HAP-1 (cell line): ENCODE results near the gene TRIM38.
A peak's percentile ranks its signal among the peaks of the same experiment; 100 is the strongest.

Experiments used
- DNase-seq, 2 experiments: peaks; one replicate each; pipeline ENCODE4 v3.0.0-alpha.2; 2016 to 2020; ENCODE audit warnings: low spot score in 2 of 2
- H3K27me3 ChIP-seq: fragments of 250-450 bp; sonication (Bioruptor Pico); 2 replicates; pipeline ENCODE4 v1.5.1; 2020; ENCODE audit warnings: low read depth, mild to moderate bottlenecking, moderate library complexity
- H3K36me3 ChIP-seq: fragments of 250-450 bp; sonication (Bioruptor Pico); replicated peaks from 2 replicates; pipeline ENCODE4 v1.5.1; 2020; ENCODE audit warnings: mild to moderate bottlenecking
- H3K4me1 ChIP-seq: fragments of 250-450 bp; sonication (Bioruptor Pico); 2 replicates; pipeline ENCODE4 v1.5.1; 2020; ENCODE audit warnings: mild to moderate bottlenecking
- H3K4me3 ChIP-seq: fragments of 250-450 bp; sonication (Bioruptor Pico); 2 replicates; pipeline ENCODE4 v1.5.1; 2020; ENCODE audit warnings: mild to moderate bottlenecking, moderate library complexity
- H3K9me3 ChIP-seq: fragments of 250-450 bp; sonication (Bioruptor Pico); 2 replicates; pipeline ENCODE4 v1.5.1; 2020; ENCODE audit warnings: mild to moderate bottlenecking, moderate library complexity
- in situ Hi-C: fragments of 300-500 bp; cut with MboI; formaldehyde crosslinking; loops from 3 replicates; pipeline ENCODE4 v1.14.3; 2020; ENCODE audit warnings: low sequenced_read_pairs, inconsistent platforms, mixed read lengths

Gene TRIM38

DNA sequence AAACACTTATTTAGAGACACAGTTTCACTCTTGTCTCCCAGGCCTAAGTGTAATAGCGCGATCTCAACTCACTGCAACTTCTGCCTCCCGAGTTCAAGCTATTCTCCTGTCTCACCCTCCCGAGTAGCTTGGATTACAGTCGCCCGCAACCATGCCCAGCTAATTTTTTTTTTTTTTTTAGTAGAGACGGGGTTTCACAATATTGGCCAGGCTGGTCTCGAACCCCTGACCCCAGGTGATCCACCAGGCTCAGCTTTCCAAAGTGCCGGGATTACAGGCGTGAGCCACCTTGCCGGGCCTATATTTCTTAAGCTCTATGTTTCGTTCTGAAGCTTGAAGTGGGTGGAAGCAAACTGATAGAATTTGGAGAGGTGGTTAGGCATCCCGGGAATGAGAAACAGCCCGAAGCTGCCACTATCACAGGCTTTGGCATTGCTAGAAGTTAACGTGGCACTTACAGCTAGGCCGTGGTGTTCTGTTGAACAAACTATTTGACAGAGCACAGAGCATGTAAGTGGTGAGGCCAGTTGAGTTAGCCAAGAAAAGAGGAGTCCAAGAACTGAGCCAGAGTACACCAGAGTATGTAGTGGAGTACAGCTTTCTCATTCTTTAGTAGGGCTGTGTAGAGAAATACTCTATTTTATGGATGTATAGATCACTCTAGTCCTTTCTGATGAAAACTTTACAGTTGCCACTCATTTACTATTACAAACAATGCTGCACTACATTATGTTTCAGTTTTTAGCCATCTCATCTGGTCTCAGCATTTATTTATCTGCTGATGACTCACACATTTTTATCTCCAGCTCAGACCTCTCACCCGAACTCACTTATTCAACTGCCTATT lies 62.7 kb downstream of the TRIM38 start:
- Histone ChIP-seq H3K4me3 (no peak overlapping the region; the same call in 1 of the 2 replicates), H3K9me3 (no peaks in the 10 kb centered on the region), H3K4me1 (peaks cover 50% of the 10 kb centered on the region), H3K27me3 (no peaks in the 10 kb centered on the region), H3K36me3 (no peaks in the 10 kb centered on the region)
- no peak for DNase-seq
- in situ Hi-C loops = loop anchor here (10.0 kb wide), 1 partner anchor 250 kb away; a partner anchor contains a TSS

DNA sequence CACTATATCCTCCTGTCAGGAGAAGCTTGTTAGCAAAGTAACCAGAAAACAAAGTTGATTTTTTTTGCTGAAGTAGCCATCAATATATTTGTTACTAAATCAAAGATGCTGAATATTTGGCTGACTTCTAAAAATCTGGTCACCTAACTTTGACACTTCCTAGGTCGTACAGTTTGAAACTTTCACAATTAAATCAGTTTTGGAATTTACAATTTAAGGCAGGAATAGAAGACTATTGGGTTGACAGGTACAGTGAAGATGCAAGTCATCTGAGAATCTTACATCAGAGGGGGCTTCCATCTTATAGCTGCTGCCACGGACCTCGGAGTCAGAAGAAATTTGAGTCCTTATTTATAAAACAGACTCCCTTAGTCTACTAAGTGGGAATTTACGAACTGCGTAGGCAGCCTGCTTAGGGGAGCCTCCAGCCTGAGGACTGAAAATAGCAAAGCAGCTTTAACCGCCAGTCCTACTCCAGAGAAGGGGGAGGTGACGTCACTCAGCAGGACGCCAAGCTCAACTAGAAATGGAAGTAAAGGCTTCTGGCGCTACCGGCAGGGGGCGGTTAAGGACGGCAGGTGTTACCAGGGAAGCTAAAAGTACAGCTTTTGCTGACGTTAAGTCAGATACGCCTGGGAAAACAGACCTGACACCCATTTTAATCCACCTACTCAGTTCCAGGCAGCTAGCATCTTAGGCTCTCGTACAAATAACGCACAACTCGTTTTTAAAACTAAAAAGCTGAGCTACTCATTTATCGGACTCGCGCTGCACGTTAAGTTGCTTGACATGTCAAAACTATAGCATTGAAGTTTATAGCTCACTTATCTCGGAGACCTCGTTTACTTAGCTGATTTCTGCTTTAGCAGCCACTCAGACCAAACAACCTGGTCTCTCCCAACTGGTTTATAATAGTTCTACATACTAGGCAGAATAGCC lies 63.6 kb downstream of the TRIM38 start:
- in situ Hi-C loops = loop anchor here (10.0 kb wide), 1 partner anchor 249 kb away; a partner anchor contains a TSS
- peak; percentile 94 to 97 for DNase-seq

DNA sequence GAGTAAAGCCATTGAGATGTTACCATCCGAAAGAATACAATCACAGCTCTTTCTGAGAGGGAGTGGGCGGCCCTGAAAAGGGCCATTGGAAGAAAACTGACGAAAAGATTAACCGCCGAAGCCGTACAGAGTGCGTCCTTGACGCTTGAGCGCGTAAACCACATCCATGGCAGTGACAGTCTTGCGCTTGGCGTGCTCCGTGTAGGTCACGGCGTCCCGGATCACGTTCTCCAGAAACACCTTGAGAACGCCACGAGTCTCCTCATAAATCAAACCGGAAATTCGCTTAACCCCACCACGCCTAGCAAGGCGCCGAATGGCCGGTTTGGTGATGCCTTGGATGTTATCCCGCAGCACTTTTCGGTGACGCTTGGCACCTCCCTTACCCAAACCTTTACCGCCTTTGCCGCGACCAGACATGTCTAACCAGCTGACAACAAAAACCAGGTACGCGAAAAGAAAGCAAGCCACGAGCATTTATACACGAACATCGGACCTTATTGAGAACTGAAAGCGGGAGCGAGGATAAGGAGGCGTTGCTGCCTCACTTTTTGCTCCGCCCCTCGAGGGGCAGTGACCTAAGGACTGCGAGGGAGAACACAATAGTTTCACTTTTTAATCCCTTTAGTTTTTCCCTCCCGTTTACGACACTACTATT lies 64.4 kb downstream of the TRIM38 start:
- Histone ChIP-seq H3K9me3 (no peaks in the 10 kb centered on the region), H3K36me3 (no peaks in the 10 kb centered on the region), H3K4me1 (peaks cover 55% of the 10 kb centered on the region), H3K4me3 (peak overlapping the region; percentile 42), H3K27me3 (no peaks in the 10 kb centered on the region)
- in situ Hi-C loops = loop anchor here (10.0 kb wide), 1 partner anchor 248 kb away; a partner anchor contains a TSS
- DNase-seq = peak; percentile 95 to 96

More for the DNA sequence above, 63.6 kb downstream of the TRIM38 start:
- no peaks in the 10 kb centered on the region for H3K9me3 ChIP-seq
- no peaks in the 10 kb centered on the region for H3K36me3 ChIP-seq
- no peaks in the 10 kb centered on the region for H3K27me3 ChIP-seq
- H3K4me1 ChIP-seq = peaks cover 55% of the 10 kb centered on the region
- peak overlapping the region; percentile 42 for H3K4me3 ChIP-seq

DNA sequence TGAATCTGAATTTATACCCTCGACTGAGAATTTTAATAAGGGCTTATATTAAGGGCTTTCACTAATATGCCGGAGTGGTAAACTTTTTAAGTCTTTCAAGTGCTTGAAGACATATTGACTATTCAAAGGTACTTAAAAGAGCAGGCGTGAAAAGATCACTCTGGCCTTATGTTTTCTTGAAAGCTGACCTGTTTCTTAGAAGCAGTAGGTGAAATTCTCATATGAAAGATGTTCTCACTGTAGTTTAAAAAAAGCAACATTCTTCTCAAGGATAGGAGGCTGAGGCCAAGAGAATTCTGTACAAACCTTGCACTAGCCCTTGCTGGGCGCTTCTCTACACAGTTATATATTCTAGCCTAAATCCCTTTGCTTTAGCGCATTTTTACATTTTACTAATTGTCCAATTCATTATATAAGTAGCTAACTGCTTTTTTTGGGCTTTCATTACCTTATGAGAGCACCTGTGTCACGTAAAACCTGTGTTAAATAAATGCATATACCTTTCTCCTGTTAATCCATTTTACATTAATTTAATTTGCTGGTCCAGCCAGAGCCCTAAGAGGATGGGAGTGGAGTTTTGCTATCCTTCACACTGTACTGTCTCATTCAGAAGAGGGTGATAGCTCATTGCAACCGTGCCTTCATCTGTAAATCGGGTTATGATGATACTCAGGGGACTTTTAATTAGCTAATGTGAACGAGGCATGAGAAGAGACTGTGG lies 65.0 kb downstream of the TRIM38 start:
- Histone ChIP-seq H3K9me3 (no peaks in the 10 kb centered on the region), H3K4me3 (peak overlapping the region; percentile 42), H3K4me1 (peaks cover 51% of the 10 kb centered on the region), H3K36me3 (no peaks in the 10 kb centered on the region), H3K27me3 (no peaks in the 10 kb centered on the region)
- DNase-seq = no peak
- in situ Hi-C loops = loop anchor here (10.0 kb wide), 1 partner anchor 247 kb away; a partner anchor contains a TSS

DNA sequence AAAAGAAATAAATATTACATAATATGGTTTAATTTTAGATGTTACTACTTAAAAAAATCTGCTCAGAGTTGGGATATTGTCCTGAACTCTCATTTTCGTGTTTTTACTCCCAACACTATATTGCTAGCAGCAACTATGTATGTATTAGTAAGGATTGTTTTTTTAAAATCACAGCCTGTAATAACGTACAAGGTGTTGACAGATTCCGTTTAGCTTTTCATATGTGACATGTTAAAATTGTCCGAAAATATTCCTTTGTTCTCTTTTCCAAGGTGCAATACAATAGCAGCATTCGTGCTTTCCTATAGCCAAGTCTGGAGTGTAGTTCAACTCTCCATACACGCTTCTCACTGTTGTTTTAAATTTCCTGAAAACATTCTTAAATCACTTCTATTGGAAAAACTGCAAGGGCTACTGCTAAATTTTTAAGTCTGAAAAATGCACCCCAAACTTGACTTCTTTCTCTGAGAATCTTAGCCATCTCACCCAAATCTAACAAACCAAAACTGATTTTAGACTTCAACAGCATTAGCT lies 65.7 kb downstream of the TRIM38 start:
- no peak overlapping the region for H3K4me3 ChIP-seq
- in situ Hi-C loops = loop anchor here (10.0 kb wide), 1 partner anchor 247 kb away; a partner anchor contains a TSS

DNA sequence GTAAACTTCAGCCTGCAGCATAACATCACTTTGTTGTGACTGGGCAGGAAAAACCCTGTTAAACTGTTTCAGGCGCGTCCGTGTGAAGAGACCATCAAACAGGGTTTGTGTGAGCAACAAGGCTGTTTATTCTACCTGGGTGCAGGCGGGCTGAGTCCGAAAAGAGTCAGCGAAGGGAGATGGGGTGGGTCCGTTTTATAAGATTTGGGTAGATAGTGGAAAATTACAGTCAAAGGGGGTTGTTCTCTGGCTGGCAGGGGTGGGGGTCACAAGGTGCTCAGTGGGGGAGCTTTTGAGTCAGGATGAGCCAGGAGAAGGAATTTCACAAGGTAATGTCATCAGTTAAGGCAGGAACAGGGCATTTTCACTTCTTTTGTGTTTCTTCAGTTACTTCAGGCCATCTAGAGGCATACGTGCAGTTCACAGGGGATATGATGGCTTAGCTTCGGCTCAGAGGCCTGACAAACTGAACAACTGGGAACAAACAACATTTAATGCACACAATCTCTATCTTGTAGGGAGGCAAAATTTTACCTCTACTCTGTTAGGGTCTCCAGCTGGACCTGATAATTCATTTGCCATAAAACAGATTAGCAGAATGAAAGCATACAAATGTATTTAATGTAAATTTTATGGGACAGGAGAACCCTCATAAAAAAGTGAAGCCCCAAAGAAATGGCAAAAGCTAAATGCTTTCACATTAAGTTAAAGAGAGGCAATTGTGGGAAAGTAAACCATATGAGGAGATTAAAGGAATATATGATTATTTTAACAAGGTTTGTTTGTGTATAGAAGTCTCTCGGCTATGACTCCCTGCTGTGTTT lies 66.4 kb downstream of the TRIM38 start:
- no peaks in the 10 kb centered on the region for H3K9me3 ChIP-seq
- no peaks in the 10 kb centered on the region for H3K36me3 ChIP-seq
- no peaks in the 10 kb centered on the region for H3K27me3 ChIP-seq
- H3K4me1 ChIP-seq = peaks cover 46% of the 10 kb centered on the region
- in situ Hi-C loops = loop anchor here (10.0 kb wide), 1 partner anchor 246 kb away; a partner anchor contains a TSS
- H3K4me3 ChIP-seq = peak overlapping the region; percentile 2; the same call in 1 of the 2 replicates
- DNase-seq = peak; percentile 52 to 56

More for the DNA sequence above, 65.7 kb downstream of the TRIM38 start:
- Histone ChIP-seq H3K36me3 (no peaks in the 10 kb centered on the region), H3K4me1 (peaks cover 46% of the 10 kb centered on the region), H3K27me3 (no peaks in the 10 kb centered on the region), H3K9me3 (no peaks in the 10 kb centered on the region)
- DNase-seq = no peak

DNA sequence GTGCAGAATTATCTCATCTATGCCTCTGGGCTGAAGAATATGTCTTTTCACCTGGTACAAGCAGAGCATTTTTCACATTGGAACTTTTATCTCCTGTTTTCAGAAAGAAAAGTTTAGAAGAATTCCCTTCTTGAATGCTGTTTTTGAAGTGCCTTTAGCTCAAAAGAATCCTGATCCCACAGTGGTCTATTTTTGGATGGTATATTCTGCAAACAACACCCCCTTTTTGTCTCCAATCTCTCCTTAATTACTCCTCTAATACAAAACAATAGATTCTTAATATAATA lies 66.9 kb downstream of the TRIM38 start:
- no peaks in the 10 kb centered on the region for H3K36me3 ChIP-seq
- peak overlapping the region; percentile 2; the same call in 1 of the 2 replicates for H3K4me3 ChIP-seq
- no peaks in the 10 kb centered on the region for H3K9me3 ChIP-seq
- no peak for DNase-seq
- H3K27me3 ChIP-seq = no peaks in the 10 kb centered on the region
- in situ Hi-C loops = loop anchor here (10.0 kb wide), 1 partner anchor 245 kb away; a partner anchor contains a TSS
- H3K4me1 ChIP-seq = peaks cover 50% of the 10 kb centered on the region

DNA sequence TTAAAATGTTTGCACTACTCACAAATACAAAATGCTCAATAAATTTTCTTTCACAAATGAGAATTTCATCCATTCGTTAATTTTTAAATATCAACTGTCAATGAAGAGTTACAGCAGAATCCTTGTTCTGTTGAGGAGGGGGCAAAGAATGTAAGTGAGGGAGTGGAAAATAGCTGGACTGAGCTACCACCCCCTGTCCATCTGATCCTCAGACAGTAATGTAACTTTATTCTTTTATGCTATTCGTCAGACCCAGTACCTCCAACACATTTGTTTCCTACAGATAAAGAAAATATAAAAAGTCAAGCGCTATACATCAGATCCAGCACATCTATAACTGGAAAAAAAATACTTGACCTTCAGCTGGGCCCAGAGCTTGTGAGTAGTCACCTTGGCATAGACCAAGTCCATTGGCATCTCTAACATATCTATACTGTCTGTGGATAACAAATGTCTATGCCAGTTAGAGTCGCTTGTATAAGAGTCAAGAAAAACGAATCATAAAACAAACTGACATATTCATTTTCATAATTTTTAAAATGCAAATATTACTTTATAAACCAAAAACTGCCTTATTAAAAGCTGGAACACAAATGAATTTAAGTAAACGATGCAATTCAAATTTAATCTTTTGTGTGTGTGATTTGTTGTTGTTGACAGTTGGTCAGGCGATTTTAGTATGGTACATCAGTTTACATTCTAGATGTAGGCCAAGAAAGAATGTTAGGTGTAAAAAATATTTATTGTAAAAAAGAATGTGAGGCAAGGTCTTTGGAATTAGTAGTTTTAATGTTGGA lies 67.5 kb downstream of the TRIM38 start:
- H3K9me3 ChIP-seq = no peaks in the 10 kb centered on the region
- H3K27me3 ChIP-seq = no peaks in the 10 kb centered on the region
- peak overlapping the region; percentile 54 for H3K4me3 ChIP-seq
- no peak for DNase-seq
- in situ Hi-C loops = loop anchor here (5.0 to 10.0 kb wide), 3 partner anchors 165 to 1117 kb away; a partner anchor contains a TSS
- H3K4me1 ChIP-seq = peaks cover 53% of the 10 kb centered on the region
- H3K36me3 ChIP-seq = no peaks in the 10 kb centered on the region

DNA sequence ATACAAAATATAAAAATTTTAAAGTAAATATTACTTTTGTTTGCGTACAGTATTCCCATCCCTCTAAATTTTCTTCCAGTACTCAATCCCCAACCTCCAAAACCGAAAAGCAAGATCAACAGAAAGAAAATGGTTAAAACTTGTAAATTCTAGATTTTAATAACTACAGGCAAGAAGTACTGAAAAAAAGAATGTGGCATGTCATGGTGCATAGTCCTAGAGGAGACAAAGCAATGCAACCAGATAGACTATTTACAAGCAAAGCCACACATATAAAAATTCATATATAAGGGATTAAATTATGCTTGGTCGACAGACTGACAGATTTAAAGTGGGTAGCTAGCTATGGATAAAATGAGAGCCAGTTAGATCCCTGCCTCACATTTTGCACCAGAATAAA lies 68.1 kb downstream of the TRIM38 start:
- no peaks in the 10 kb centered on the region for H3K27me3 ChIP-seq
- H3K36me3 ChIP-seq = no peaks in the 10 kb centered on the region
- H3K4me3 ChIP-seq = peak overlapping the region; percentile 54
- in situ Hi-C loops = loop anchor here (5.0 to 10.0 kb wide), 2 partner anchors 164 to 1117 kb away; a partner anchor contains a TSS
- peaks cover 54% of the 10 kb centered on the region for H3K4me1 ChIP-seq
- no peaks in the 10 kb centered on the region for H3K9me3 ChIP-seq
- peak in 1 of 2 experiments; percentile 64 for DNase-seq

DNA sequence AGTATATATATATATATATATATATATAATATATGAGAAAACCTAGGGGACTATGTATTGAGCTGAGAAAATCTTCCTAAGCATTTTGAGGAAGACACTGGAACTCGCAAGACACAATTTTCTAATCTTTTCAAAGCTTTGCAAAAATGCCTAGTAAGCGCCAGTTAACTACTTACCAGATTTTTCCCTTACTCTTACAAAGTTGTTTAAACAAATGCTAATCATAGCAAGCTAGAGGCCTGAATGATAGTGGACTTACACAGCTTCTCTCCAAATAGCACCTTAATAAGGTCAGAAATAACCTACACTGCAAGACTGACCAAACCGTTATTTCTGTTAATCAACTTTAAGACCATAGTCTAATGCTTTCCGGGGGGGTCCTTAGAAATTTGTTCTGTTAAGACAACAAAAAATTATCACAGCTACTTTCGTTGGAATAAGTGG lies 68.6 kb downstream of the TRIM38 start:
- Histone ChIP-seq H3K4me3 (peak overlapping the region; percentile 54), H3K36me3 (no peaks in the 10 kb centered on the region), H3K27me3 (no peaks in the 10 kb centered on the region), H3K9me3 (no peaks in the 10 kb centered on the region), H3K4me1 (peaks cover 55% of the 10 kb centered on the region)
- peak in 1 of 2 experiments; percentile 54 for DNase-seq
- in situ Hi-C loops = loop anchor here (5.0 to 10.0 kb wide), 2 partner anchors 164 to 1116 kb away; a partner anchor contains a TSS
